Natural killer cell (primary cell): ENCODE data around the gene PLCD1. TPM values are rescaled to one million over a fixed set of nuclear protein-coding genes. Genes with fewer than 3 reads are reported as not detected.

Experiments
- ATAC-seq, 3 donors: fragments of 150-1000 bp in 2 of 3; fragments of 200-7000 bp in 1 of 3; cut with Tn5 transposase; 1 replicate in 1 of 3; 2 replicates in 2 of 3; pipeline ENCODE4 v1.10.0; 2021; ENCODE audit warnings: mild to moderate bottlenecking in 2 of 3, moderate library complexity in 2 of 3
- DNase-seq, 2 donors: peaks; one replicate each; pipeline versions ENCODE4 v3.0.0 to v3.0.0-alpha.2; 2013 to 2021; ENCODE audit warnings: mixed read lengths in 1 of 2
- H3K27ac ChIP-seq: one replicate; pipeline ENCODE4 v1.5.1; 2013; ENCODE audit warnings: mild to moderate bottlenecking, low read length
- H3K27me3 ChIP-seq: one replicate; pipeline ENCODE4 v1.6.1; 2013; ENCODE audit warnings: low read length; ENCODE audit not compliant: control insufficient read depth, insufficient read depth
- H3K36me3 ChIP-seq: one replicate; pipeline ENCODE4 v1.6.1; 2013; ENCODE audit warnings: low read length; ENCODE audit not compliant: control insufficient read depth, insufficient read depth
- H3K4me1 ChIP-seq: one replicate; pipeline ENCODE4 v1.6.1; 2013; ENCODE audit warnings: low read length; ENCODE audit not compliant: control insufficient read depth, insufficient read depth
- H3K4me3 ChIP-seq: one replicate; pipeline ENCODE4 v1.5.1; 2013; ENCODE audit warnings: low read length
- H3K9me3 ChIP-seq: one replicate; pipeline ENCODE4 v1.6.1; 2013; ENCODE audit warnings: low read length; ENCODE audit not compliant: control insufficient read depth, insufficient read depth
- H3K27ac Mint-ChIP-seq, 2 donors: one replicate each; pipeline ENCODE4 v1.8.0; 2022; ENCODE audit warnings: mild to moderate bottlenecking in 2 of 2, mixed read lengths in 2 of 2, moderate library complexity in 1 of 2
- H3K27me3 Mint-ChIP-seq, 2 donors: one replicate each; pipeline ENCODE4 v1.8.0; 2022; ENCODE audit warnings: low read depth in 2 of 2, mixed read lengths in 2 of 2
- H3K36me3 Mint-ChIP-seq: one replicate; pipeline ENCODE4 v1.8.0; 2022; ENCODE audit warnings: mixed read lengths
- H3K4me1 Mint-ChIP-seq, 2 donors: one replicate each; pipeline ENCODE4 v1.8.0; 2022; ENCODE audit warnings: mixed read lengths in 2 of 2
- H3K4me3 Mint-ChIP-seq: one replicate; pipeline ENCODE4 v1.8.0; 2022; ENCODE audit warnings: mild to moderate bottlenecking, moderate library complexity, mixed read lengths
- H3K9me3 Mint-ChIP-seq, 2 donors: one replicate each; pipeline ENCODE4 v1.8.0; 2022; ENCODE audit warnings: mixed read lengths in 2 of 2
- WGBS: methylation state at CpG from one replicate; pipeline ENCODE4 v1.1.7; 2013; ENCODE audit warnings: missing lambda C conversion rate; ENCODE audit not compliant: insufficient coverage; 5-methylcytosine and 5-hydroxymethylcytosine counted together
- intact Hi-C: fragments of 100-400 bp; cut with micrococcal nuclease; formaldehyde crosslinking; loops from one replicate; pipeline ENCODE4 v1.14.2; 2022
- total RNA-seq, 4 donors: library from RNA; stranded (reverse); fragments of 120-200 nt in 1 of 4; gene quantifications; one replicate each; pipeline versions ENCODE4 v1.2.3 to v1.2.4, GENCODE V29; 2013 to 2022
- TF ChIP-seq, protein P1 (sequence below): fragments of 200-600 bp; IDR thresholded peaks from one replicate; pipeline ENCODE4 v1.8.0; 2022; ENCODE audit warnings: antibody characterized with exemption

The PLCD1 gene
- total RNA-seq, 3 donors from 2014 or later (not counting 1 experiment from before 2014, with no cell fraction given): 27.7 to 38.1 (median 29.4) TPM

DNA sequence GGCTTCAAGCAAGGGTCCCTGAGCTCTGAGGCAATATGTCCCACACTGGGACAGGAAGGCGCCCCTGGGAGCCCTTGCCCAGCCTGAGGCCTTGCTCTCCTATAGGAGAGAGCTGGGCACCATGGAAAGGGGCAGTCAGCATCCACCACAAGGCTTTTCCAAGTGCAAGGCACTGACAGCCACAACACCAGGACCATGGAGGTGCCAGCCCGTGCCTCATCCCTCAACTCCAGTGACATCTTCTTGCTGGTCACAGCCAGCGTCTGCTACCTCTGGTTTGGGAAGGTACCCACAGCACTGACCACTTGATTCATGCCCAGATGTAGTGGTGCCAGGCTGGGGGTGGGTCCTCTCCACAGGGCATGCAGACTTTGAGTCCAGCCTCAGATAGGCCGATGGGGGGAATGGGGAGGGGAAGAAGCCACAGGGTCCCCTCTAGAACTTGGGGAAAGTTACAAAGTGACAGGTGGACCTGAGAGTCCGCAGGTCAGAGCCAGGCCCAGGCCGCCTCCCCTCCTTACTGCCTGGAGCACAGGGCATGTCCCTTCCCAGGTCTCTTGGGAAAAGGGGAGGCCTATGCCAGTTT is 27.1 kb downstream of the PLCD1 start:
- Mint-ChIP-seq H3K27me3 (no peaks in the 10 kb centered on the region), H3K9me3 (no peaks in the 10 kb centered on the region), H3K4me3 (no peak overlapping the region), H3K27ac (no peak overlapping the region), H3K36me3 (no peaks in the 10 kb centered on the region), H3K4me1 (peaks cover 15 to 44% of the 10 kb centered on the region in 2 donors)
- intact Hi-C loops: no loop called here
- Histone ChIP-seq H3K27me3 (no peaks in the 10 kb centered on the region), H3K9me3 (no peaks in the 10 kb centered on the region), H3K4me3 (no peak overlapping the region), H3K4me1 (peaks cover 19% of the 10 kb centered on the region), H3K36me3 (peaks cover 35% of the 10 kb centered on the region), H3K27ac (no peak overlapping the region)
- TF ChIP-seq, protein P1, sequence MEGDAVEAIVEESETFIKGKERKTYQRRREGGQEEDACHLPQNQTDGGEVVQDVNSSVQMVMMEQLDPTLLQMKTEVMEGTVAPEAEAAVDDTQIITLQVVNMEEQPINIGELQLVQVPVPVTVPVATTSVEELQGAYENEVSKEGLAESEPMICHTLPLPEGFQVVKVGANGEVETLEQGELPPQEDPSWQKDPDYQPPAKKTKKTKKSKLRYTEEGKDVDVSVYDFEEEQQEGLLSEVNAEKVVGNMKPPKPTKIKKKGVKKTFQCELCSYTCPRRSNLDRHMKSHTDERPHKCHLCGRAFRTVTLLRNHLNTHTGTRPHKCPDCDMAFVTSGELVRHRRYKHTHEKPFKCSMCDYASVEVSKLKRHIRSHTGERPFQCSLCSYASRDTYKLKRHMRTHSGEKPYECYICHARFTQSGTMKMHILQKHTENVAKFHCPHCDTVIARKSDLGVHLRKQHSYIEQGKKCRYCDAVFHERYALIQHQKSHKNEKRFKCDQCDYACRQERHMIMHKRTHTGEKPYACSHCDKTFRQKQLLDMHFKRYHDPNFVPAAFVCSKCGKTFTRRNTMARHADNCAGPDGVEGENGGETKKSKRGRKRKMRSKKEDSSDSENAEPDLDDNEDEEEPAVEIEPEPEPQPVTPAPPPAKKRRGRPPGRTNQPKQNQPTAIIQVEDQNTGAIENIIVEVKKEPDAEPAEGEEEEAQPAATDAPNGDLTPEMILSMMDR: no peak
- no peak for DNase-seq
- WGBS: 95% methylated on average over 6 of the region's 6 CpGs
- no peak for ATAC-seq

- TF ChIP-seq, protein P1: no peak
- Mint-ChIP-seq H3K4me3 (no peak overlapping the region), H3K9me3 (no peaks in the 10 kb centered on the region), H3K4me1 (peaks cover 22 to 50% of the 10 kb centered on the region in 2 donors), H3K27me3 (no peaks in the 10 kb centered on the region), H3K27ac (no peak overlapping the region), H3K36me3 (no peaks in the 10 kb centered on the region)
- intact Hi-C loops: no loop called here
- H3K36me3 ChIP-seq: peaks cover 30% of the 10 kb centered on the region
- no peak overlapping the region for H3K4me3 ChIP-seq
- H3K9me3 ChIP-seq: no peaks in the 10 kb centered on the region
- DNase-seq (no peak), ATAC-seq (no peak)
- H3K27me3 ChIP-seq: no peaks in the 10 kb centered on the region
- WGBS: 92% methylated on average over 9 of the region's 9 CpGs
- peaks cover 26% of the 10 kb centered on the region for H3K4me1 ChIP-seq
- H3K27ac ChIP-seq: no peak overlapping the region
These were observed 27.9 kb downstream of the PLCD1 start for GRCh38 chr3:38001456-38002081.

DNA sequence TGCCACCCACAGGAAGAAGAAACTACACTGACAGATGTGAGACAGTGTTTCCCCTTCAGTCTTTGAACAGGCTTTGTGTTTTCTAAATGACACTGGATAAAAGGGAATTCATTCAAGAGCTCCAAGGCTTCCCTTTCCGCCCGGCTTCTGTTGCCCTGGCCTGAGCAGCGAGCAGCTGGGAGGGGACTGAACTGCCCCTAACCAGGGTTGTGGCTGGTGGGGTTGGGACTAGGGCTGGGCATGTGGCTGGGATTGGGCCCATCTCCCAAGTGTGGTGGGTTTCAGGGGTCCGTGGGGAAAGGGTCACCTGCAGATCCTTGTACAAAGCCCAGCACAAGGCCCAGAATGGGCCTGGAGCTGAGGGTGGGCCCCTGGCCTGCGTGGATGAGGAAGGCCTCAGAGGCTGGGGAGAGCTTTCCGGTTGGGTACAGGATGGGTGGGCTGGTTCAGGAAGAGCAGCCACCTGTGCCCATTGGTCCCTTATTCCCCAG is 28.4 kb downstream of the PLCD1 start:
- no peaks in the 10 kb centered on the region for H3K27me3 Mint-ChIP-seq
- H3K9me3 Mint-ChIP-seq: no peaks in the 10 kb centered on the region
- no peaks in the 10 kb centered on the region for H3K9me3 ChIP-seq
- no peak overlapping the region for H3K27ac ChIP-seq
- TF ChIP-seq, protein P1: no peak
- H3K27ac Mint-ChIP-seq: no peak overlapping the region
- no peak for ATAC-seq
- H3K36me3 ChIP-seq: peaks cover 24% of the 10 kb centered on the region
- no peak overlapping the region for H3K4me3 Mint-ChIP-seq
- H3K4me3 ChIP-seq: no peak overlapping the region
- 95% methylated on average over 6 of the region's 6 CpGs for WGBS
- no peaks in the 10 kb centered on the region for H3K36me3 Mint-ChIP-seq
- peaks cover 25 to 55% of the 10 kb centered on the region in 2 donors for H3K4me1 Mint-ChIP-seq
- intact Hi-C loops: no loop called here
- no peak for DNase-seq
- peaks cover 26% of the 10 kb centered on the region for H3K4me1 ChIP-seq
- H3K27me3 ChIP-seq: no peaks in the 10 kb centered on the region
